RWPE1 (cell line): ENCODE results near the gene CTNNA2.

Source experiments
- CTCF ChIA-PET: fragments of 350-600 bp; sonication (Branson Sonifier 250); formaldehyde crosslinking; extraction: SDS; loops from one replicate; lab custom pipeline; 2021; lab: Yijun Ruan, JAX
- POLR2A ChIA-PET: fragments of 400-600 bp; formaldehyde crosslinking; extraction: SDS; loops from one replicate; lab custom pipeline; 2020; ENCODE audit warnings: antibody characterized with exemption; ENCODE audit not compliant: low non-redundant PET; lab: Yijun Ruan, JAX
- DNase-seq: peaks from one replicate; pipeline ENCODE4 v3.0.0; 2012; ENCODE audit warnings: low spot score
- H3K27ac ChIP-seq: fragments of 450-650 bp; 2 replicates; pipeline ENCODE4 v1.5.1; 2017
- TF ChIP-seq, protein P1 (sequence below): fragments of 450-650 bp; conservative IDR thresholded peaks from 2 replicates; pipeline ENCODE4 v1.5.1; 2017; ENCODE audit warnings: low read depth, mild to moderate bottlenecking

Gene CTNNA2

DNA sequence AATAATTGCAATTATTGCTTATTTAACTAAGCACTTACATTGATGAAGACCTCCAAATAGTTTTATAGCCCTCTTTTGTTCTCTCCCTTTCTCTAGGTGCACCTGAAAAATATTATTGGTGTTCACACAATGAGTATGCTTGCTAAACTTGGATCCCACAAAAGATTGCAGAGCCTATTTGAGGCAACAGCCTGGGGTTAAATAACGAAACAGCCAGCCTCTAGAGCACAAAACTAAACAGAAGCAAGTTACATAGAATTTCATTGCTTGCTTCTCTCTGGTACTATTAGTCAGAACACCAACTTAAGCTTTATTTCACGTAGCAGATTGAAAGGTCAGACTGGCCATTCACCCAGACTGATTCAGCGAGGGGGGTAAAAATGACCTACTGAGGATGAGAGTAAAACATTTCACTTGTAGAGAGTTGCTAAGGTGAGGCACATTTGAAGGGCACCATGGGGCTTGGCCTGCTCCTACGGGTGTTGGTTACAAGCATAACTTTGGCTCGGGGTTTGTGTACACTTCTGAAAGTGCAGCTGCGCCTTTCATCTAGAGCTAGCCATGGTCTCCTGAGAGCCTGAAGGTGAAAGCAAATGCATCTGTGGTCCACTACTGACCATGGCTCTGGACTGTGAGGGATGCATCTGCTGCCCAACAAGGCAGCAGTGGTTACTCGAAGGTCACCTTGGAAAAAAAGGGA, 1016.8 kb downstream of the CTNNA2 start:
- ChIA-PET POLR2A (no interaction called here), CTCF (no interaction called here)
- H3K27ac ChIP-seq: no peak overlapping the region
- TF ChIP-seq, protein P1, sequence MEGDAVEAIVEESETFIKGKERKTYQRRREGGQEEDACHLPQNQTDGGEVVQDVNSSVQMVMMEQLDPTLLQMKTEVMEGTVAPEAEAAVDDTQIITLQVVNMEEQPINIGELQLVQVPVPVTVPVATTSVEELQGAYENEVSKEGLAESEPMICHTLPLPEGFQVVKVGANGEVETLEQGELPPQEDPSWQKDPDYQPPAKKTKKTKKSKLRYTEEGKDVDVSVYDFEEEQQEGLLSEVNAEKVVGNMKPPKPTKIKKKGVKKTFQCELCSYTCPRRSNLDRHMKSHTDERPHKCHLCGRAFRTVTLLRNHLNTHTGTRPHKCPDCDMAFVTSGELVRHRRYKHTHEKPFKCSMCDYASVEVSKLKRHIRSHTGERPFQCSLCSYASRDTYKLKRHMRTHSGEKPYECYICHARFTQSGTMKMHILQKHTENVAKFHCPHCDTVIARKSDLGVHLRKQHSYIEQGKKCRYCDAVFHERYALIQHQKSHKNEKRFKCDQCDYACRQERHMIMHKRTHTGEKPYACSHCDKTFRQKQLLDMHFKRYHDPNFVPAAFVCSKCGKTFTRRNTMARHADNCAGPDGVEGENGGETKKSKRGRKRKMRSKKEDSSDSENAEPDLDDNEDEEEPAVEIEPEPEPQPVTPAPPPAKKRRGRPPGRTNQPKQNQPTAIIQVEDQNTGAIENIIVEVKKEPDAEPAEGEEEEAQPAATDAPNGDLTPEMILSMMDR: no peak
- no peak for DNase-seq

DNA sequence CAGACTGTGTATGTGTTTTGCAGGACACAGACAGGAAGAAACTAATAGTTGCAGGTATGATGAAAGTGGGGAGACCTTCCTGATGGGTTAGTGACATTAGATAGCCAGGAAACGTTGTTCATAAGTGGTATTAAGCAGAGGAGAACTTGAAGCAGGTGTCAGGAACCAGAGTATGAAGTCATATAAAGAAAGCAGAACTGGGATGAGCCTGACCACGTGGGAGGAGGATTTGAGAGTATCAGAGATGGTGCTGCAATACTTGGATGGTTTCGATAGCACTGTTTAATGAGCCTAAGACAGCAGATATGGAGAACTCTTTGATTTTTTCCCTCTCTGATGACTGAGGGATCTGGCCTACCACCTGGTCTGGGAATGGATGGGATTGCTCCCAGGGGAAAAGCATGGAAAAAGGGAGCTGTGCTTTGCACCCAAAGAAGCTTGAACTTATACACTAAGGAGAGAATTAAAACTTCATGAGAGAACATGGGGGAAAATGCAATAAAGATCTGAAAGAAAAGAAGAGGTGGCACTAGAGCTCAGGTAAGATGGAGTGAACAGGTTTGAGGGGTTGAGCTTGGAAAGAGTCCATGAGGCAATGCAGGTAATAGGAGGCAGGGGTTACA, 1017.7 kb downstream of the CTNNA2 start:
- CTCF ChIA-PET: no interaction called here
- DNase-seq: no peak
- no peak overlapping the region for H3K27ac ChIP-seq
- POLR2A ChIA-PET: no interaction called here
- TF ChIP-seq, protein P1: no peak

DNA sequence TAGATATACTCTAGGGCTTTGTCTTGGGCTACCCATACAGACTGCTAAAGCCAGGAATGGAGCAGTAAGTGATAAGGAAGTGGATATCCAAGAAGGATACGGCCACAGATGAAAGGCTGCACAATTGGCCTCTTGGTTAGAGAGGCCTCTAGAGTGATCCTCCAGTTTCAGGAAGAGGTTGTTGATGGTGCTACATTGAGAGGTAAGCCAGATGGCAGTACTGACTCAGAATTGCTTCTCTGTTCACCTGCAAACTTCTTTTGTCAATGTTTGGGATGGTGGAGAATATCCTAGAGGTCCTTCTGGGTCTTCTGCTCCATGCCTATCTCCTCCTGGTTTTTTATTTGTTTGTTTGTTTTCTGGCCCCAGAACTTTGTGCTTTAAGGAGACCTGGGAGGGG, 1018.5 kb downstream of the CTNNA2 start:
- H3K27ac ChIP-seq: no peak overlapping the region
- POLR2A ChIA-PET: no interaction called here
- TF ChIP-seq, protein P1: no peak
- CTCF ChIA-PET: no interaction called here
- DNase-seq: no peak

DNA sequence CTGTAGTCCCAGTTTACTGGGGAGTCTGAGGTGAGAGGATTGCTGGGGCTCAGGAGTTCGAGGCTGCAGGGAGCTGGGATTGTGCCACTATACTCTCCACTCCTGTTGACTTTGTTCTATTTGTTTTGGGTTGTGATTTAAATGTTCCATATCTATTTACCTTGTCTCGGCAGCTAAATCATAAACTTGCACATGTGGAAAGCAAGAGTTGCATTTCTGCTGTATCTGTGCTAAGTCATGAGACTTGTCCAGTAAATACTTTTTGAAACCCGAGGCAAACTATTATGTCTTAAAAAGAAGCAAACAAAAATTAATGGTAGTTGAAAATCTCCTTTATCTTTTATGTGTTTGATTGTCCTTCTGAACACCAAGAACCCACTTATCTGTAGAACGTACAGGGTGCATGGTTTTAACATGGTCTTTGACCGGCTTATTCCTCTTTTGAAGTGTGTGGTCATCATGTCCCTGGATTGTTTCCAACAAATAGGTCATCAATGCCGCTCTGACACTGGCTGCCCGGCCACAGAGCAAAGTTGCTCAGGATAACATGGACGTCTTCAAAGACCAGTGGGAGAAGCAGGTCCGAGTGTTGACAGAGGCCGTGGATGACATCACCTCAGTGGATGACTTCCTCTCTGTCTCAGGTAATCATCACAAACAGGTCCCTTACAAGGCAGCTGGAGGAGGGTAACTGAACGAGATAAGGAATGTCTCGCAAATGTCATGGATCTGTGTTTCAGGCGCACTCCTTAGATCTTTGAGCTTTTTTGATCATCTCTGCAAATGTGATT, 1032.8 kb downstream of the CTNNA2 start:
- DNase-seq: no peak
- CTCF ChIA-PET: no interaction called here
- H3K27ac ChIP-seq: no peak overlapping the region
- POLR2A ChIA-PET: no interaction called here
- TF ChIP-seq, protein P1: no peak

DNA sequence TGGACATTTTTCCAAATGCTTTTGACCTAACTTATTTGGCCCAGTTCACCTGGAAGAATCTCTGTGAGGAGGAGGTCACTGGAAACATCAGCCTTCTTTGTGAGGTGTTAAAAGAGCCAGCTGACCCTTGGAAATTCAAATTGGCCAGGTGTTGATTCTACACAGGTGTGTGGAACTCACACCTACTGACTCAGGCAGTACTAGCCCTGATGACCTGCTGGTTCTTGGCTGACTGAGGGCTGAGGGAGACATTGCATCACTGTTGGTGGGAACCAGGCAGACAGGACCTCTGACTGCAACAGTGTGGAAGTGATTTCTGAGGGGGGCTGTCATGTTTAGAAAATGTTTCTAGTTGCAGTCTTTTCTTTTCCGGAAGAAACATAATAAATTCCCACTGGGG, 1033.9 kb downstream of the CTNNA2 start:
- POLR2A ChIA-PET: no interaction called here
- CTCF ChIA-PET: no interaction called here
- TF ChIP-seq, protein P1: no peak
- no peak overlapping the region for H3K27ac ChIP-seq
- no peak for DNase-seq

DNA sequence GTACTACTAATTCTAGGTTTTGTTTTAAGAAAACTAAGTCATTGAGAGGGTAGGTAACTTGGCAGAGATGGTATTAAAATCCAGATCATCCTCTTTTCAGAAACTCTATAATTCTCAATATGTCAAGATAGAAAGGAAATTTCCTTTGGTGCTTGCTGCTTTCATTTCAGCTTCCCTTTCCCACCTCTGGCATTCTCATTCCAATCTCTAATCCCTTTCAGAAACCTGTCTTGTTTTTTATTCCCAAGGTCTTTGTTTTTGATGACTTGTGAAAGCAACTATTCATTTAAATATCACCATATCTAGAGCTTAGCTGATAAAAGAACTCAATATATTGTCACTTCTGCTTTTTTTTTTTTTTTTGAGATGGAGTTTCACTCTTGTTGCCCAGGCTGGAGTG, 1034.5 kb downstream of the CTNNA2 start:
- TF ChIP-seq, protein P1: no peak
- ChIA-PET CTCF (no interaction called here), POLR2A (no interaction called here)
- no peak overlapping the region for H3K27ac ChIP-seq
- DNase-seq: no peak
